ENCODE results near the gene ADAT3. TPM values are rescaled to one million over a fixed set of nuclear protein-coding genes. Genes with fewer than 3 reads are reported as not detected.

The ADAT3 gene
- total RNA-seq = 5.7 and 6.4 TPM in 2 replicates

GRCh38 chr19:1905110-1905862 lies at the start of gene ADAT3, which contains the start of gene SCAMP4:
TSS of gene ADAT3 (plus strand) at chr19:1905399. CDS start at chr19:1912048, 6,649 bp downstream.
TSS of gene SCAMP4 (plus strand) at chr19:1905399. CDS start at chr19:1915020, 9,621 bp downstream.

GRCh38 chr19:1863328-1863637 lies 41.9 kb upstream of the ADAT3 start, which contains the start of gene KLF16:
TSS of gene KLF16 (minus strand) at chr19:1863579. CDS start at chr19:1863497, 82 bp downstream.

GRCh38 chr19:1885398-1886119 lies 19.6 kb upstream of the ADAT3 start, which contains the start of gene ABHD17A:
TSS of gene ABHD17A (minus strand) at chr19:1885496. CDS start at chr19:1881566, 3,930 bp downstream.

GRCh38 chr19:1941146-1942077 lies 36.2 kb downstream of the ADAT3 start, which contains the start of gene CSNK1G2:
TSS of gene CSNK1G2 (plus strand) at chr19:1941172. CDS start at chr19:1969773, 28,601 bp downstream.

Other genes with a start within 250 kb of the ADAT3 start
- gene ONECUT3, start 151.9 kb upstream of the ADAT3 start, total RNA-seq = not detected in 2 replicates
- gene ATP8B3, start 93.1 kb upstream of the ADAT3 start, total RNA-seq = 1.1 and 2.3 TPM in 2 replicates
- 19.9 and 28.1 TPM in 2 replicates for gene REXO1, start 56.9 kb upstream of the ADAT3 start, total RNA-seq
- gene KLF16, start 41.8 kb upstream of the ADAT3 start, total RNA-seq = 9.4 and 14.7 TPM in 2 replicates
- gene ABHD17A, start 19.9 kb upstream of the ADAT3 start, total RNA-seq = 54.1 and 87.0 TPM in 2 replicates
- gene SCAMP4, start within 50 bp of the ADAT3 start, total RNA-seq = 71.4 and 82.7 TPM in 2 replicates
- gene CSNK1G2, start 35.8 kb downstream of the ADAT3 start, total RNA-seq = 87.3 and 112 TPM in 2 replicates
- 58.4 and 58.6 TPM in 2 replicates for gene BTBD2, start 110.3 kb downstream of the ADAT3 start, total RNA-seq
- 49.7 and 222 TPM in 2 replicates for gene MKNK2, start 145.8 kb downstream of the ADAT3 start, total RNA-seq
- 23.9 and 60.0 TPM in 2 replicates for gene MOB3A, start 190.9 kb downstream of the ADAT3 start, total RNA-seq
- gene IZUMO4, start 191.5 kb downstream of the ADAT3 start, total RNA-seq = 1.0 and 1.8 TPM in 2 replicates
- gene AP3D1, start 246.2 kb downstream of the ADAT3 start, total RNA-seq = 193 and 322 TPM in 2 replicates